ENCODE results near the gene TSPAN31.

- no peak for TF ChIP-seq CTCF (IDR thresholded peaks at IDR 0.05)
- no peak for TF ChIP-seq POLR2A (IDR thresholded peaks at IDR 0.05)
Observed at GRCh38 chr12:57725851-57726150, 19.0 kb upstream of the TSPAN31 start.

All from uterus (tissue), 2 donors.